T47D (cell line): Measurements from ENCODE around the gene VKORC1.
"Not testable (repeated sequence)": the region's sequence is repeated elsewhere in the genome, so short reads cannot be mapped to it uniquely, and the experiment has no call there.

Experiments
- DNase-seq, 2 experiments: peaks; one replicate each; pipeline versions ENCODE4 v3.0.0 to v3.0.0-alpha.2; 2011 to 2012; ENCODE audit warnings: low read depth in 1 of 2, low spot score in 1 of 2
- JUND ChIP-seq: IDR thresholded peaks from 2 replicates; pipeline ENCODE4 v1.6.1; 2012; ENCODE audit warnings: low read depth
- in situ Hi-C: cut with HindIII; loops from 2 replicates; pipeline ENCODE4 v1.10.0; 2016; ENCODE audit warnings: low sequenced_read_pairs, low pct_unique_long_range_greater_than_20kb

Gene VKORC1

GRCh38 chr16:31094424-31095120 is at the start of gene VKORC1:
VKORC1 (minus strand) TSS chr16:31094797; CDS start chr16:31094729, 68 bp downstream.
- in situ Hi-C loops = no loop called here
- no peak for TF ChIP-seq JUND
- DNase-seq = peak; percentile 89 to 99

GRCh38 chr16:31143694-31144148 is 49.1 kb upstream of the VKORC1 start:
- no peak for TF ChIP-seq JUND
- no peak for DNase-seq
- in situ Hi-C loops = no loop called here

- in situ Hi-C loops = no loop called here
- DNase-seq = no peak
- TF ChIP-seq JUND = no peak
These were observed 48.6 kb upstream of the VKORC1 start for GRCh38 chr16:31143011-31143693.

- TF ChIP-seq JUND = no peak
- peak; percentile 97 to 99 for DNase-seq
- in situ Hi-C loops = no loop called here
These were observed 47.8 kb upstream of the VKORC1 start for GRCh38 chr16:31142109-31143010.

DNA sequence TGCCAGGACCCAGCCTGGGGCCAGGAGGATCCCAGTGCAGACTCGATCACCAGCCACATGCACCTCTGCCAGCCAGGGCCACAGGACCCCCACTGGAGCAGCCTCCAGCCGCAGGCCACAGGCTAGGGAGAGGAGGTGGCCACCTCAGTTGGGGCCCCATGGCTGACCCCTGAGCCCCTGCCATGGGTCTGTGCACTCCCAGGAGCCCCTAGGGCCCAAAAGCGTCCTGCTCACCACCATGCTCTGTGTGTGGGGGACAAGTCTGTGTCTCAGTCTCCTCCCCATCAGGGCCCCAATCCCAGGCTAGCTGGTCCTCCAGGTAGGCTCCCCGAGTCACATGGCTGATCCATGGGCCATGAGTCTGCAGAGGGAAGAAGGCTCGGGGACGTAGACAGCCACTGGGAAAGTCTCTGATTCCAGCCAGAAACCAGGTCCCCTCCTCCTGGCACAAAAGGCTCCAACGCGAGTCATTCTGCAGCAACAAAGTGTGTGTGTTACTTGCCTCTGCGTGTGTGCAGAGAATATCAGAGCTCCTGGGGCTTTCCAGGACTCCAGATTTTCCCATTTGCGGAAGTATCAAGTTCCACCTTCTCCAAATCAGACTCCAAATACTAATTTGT is 47.0 kb upstream of the VKORC1 start:
- TF ChIP-seq JUND = no peak
- DNase-seq = peak in 1 of 2 experiments; percentile 40
- in situ Hi-C loops = no loop called here

DNA sequence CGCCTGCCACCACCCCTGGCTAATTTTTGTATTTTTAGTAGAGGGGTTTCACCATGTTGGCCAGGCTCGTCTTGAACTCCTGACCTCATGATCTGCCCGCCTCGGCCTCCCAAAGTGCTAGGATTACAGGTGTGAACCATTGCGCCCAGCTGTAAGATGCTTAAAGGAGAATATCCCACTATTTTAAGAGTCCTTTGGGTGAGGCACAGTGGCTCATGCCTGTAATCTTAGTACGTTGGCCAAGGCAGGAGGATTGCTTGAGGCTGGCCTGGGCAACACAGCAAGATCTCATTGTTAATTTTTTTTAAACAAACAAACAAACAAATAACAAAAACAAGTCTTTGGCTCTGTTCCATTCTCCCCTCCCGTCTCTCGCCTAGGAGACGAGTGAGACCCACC is 46.5 kb upstream of the VKORC1 start:
- in situ Hi-C loops, DNase-seq: not testable (repeated sequence)

GRCh38 chr16:31138621-31139578 is 44.3 kb upstream of the VKORC1 start:
- no peak for TF ChIP-seq JUND
- in situ Hi-C loops = no loop called here
- peak in 1 of 2 experiments; percentile 78 for DNase-seq

GRCh38 chr16:31136822-31137499 is 42.4 kb upstream of the VKORC1 start:
- in situ Hi-C loops, DNase-seq: not testable (repeated sequence)

- in situ Hi-C loops = no loop called here
- TF ChIP-seq JUND = no peak
These were observed 41.7 kb upstream of the VKORC1 start for GRCh38 chr16:31136287-31136662.

GRCh38 chr16:31135535-31136286 is 41.1 kb upstream of the VKORC1 start, which contains the start of gene PRSS8:
PRSS8 (minus strand) TSS chr16:31135727; CDS start chr16:31135498, 229 bp downstream.
- TF ChIP-seq JUND = no peak
- peak; percentile 90 to 93 for DNase-seq
- in situ Hi-C loops = no loop called here

More at GRCh38 chr16:31136287-31136662, 41.7 kb upstream of the VKORC1 start:
- no peak for DNase-seq
